OCI-LY1 (cell line): ENCODE data around the gene C3.
A peak's percentile ranks its signal among the peaks of the same experiment; 100 is the strongest.

Experiments
- H2AFZ ChIP-seq: fragments of 200-600 bp; sonication (generic), shearing (Covaris generic); 2 replicates; pipeline ENCODE4 v1.6.0; 2014; ENCODE audit warnings: antibody characterized with exemption, mild to moderate bottlenecking, low read length
- H3F3A ChIP-seq: fragments of 200-600 bp; sonication (generic), shearing (Covaris generic); 2 replicates; pipeline ENCODE4 v1.6.0; 2014; ENCODE audit warnings: mild to moderate bottlenecking, antibody characterized with exemption, low read length, moderate library complexity; ENCODE audit not compliant: insufficient read depth
- H3K27ac ChIP-seq: fragments of 200-600 bp; sonication (generic); 2 replicates; pipeline ENCODE4 v1.5.1; 2014; ENCODE audit warnings: low read length, mixed run types, mild to moderate bottlenecking, low read depth; ENCODE audit not compliant: poor library complexity, severe bottlenecking
- H3K27me3 ChIP-seq: fragments of 200-600 bp; sonication (generic); 2 replicates; pipeline ENCODE4 v1.6.0; 2014; ENCODE audit warnings: antibody characterized with exemption, mild to moderate bottlenecking, low read length, moderate library complexity; ENCODE audit not compliant: insufficient read depth
- H3K36me3 ChIP-seq: fragments of 200-600 bp; sonication (generic); 2 replicates; pipeline ENCODE4 v1.6.1; 2014; ENCODE audit warnings: mild to moderate bottlenecking, antibody characterized with exemption, low read length, moderate library complexity, mixed read lengths; ENCODE audit not compliant: insufficient read depth
- H3K4me1 ChIP-seq: fragments of 200-600 bp; sonication (generic); 2 replicates; pipeline ENCODE4 v1.5.1; 2014; ENCODE audit warnings: mild to moderate bottlenecking, low read length, moderate library complexity; ENCODE audit not compliant: insufficient read depth, severe bottlenecking
- H3K4me2 ChIP-seq: fragments of 200-600 bp; sonication (generic), shearing (Covaris generic); 2 replicates; pipeline ENCODE4 v1.6.1; 2014; ENCODE audit warnings: low read length
- H3K4me3 ChIP-seq: fragments of 200-600 bp; sonication (generic); 2 replicates; pipeline ENCODE4 v1.5.1; 2014; ENCODE audit warnings: low read length, low read depth, mild to moderate bottlenecking, mixed read lengths; ENCODE audit not compliant: poor library complexity, severe bottlenecking
- H3K79me2 ChIP-seq: fragments of 200-600 bp; shearing (Covaris generic); 2 replicates; pipeline ENCODE4 v1.6.1; 2016; ENCODE audit warnings: mixed run types, low read length, mixed read lengths; ENCODE audit not compliant: insufficient read depth
- H3K9ac ChIP-seq: fragments of 200-600 bp; sonication (generic), shearing (Covaris generic); 2 replicates; pipeline ENCODE4 v1.6.1; 2014; ENCODE audit warnings: mild to moderate bottlenecking, low read length, mixed read lengths
- H3K9me2 ChIP-seq: fragments of 200-600 bp; sonication (generic), shearing (Covaris generic); 2 replicates; pipeline ENCODE4 v1.6.1; 2014; ENCODE audit warnings: low read depth, mild to moderate bottlenecking, low read length, mixed read lengths
- H3K9me3 ChIP-seq: fragments of 200-600 bp; shearing (Covaris generic); 2 replicates; pipeline ENCODE4 v1.6.1; 2014; ENCODE audit warnings: low read length, mixed read lengths
- H4K20me1 ChIP-seq: fragments of 200-600 bp; sonication (generic), shearing (Covaris generic); 2 replicates; pipeline ENCODE4 v1.6.0; 2016; ENCODE audit warnings: mild to moderate bottlenecking, low read length; ENCODE audit not compliant: insufficient read depth
- CTCF ChIP-seq: fragments of 200-600 bp; sonication (generic), shearing (Covaris generic); IDR thresholded peaks from 2 replicates; pipeline ENCODE4 v1.5.1; 2017; ENCODE audit warnings: mild to moderate bottlenecking, antibody characterized with exemption, low read length, moderate library complexity, mixed read lengths
- EZH2 ChIP-seq: fragments of 200-600 bp; sonication (generic), shearing (Covaris generic); IDR thresholded peaks from 2 replicates; pipeline ENCODE4 v1.8.0; 2017; ENCODE audit warnings: borderline replicate concordance, mixed run types, mild to moderate bottlenecking, antibody characterized with exemption, low read length, moderate library complexity, mixed read lengths

C3 gene

DNA sequence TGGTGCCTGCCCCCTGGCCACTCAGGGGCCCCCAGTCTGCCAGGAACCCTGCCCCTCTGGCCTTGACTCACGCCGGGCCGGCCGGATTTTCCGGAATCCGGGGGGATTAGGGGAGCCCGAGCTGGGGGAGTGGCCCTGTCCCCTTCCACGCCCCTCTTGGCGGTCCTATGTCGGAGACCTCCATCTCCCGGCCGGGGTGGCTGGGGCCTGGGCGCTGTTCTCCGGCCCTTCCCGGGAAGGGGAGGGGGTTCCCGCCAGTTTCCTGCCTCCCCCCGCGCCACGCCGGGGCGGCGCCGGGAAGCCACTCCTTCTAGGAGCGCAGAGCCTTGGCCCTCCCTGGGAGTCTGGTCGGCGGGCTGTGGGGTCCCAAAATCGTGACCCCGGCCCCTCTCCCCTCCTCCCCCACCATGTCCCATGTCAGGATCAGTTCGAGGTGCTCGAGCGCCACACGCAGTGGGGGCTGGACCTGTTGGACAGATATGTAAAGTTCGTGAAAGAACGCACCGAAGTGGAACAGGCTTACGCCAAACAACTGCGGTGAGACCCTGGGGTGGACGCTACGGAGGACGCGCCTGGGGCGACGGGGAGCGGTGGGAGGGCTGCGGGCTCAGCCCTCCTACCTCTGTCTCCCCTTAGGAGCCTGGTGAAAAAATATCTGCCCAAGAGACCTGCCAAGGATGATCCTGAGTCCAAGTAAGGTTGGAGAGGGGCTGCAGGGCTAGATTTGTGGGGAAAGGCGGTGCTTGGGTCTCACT, 20.3 kb upstream of the C3 start:
- H3K9ac ChIP-seq: peak overlapping the region; percentile 81
- H3K4me2 ChIP-seq: peak overlapping the region; percentile 96
- H3K27me3 ChIP-seq: no peaks in the 10 kb centered on the region
- no peaks in the 10 kb centered on the region for H3K79me2 ChIP-seq
- peak overlapping the region; percentile 89 for H3K4me3 ChIP-seq
- H3K4me1 ChIP-seq: peaks cover 39% of the 10 kb centered on the region
- H3K27ac ChIP-seq: peak overlapping the region; percentile 85
- no peaks in the 10 kb centered on the region for H4K20me1 ChIP-seq
- H3K9me3 ChIP-seq: no peaks in the 10 kb centered on the region
- no peak overlapping the region for H2AFZ ChIP-seq
- H3K36me3 ChIP-seq: peaks cover 32% of the 10 kb centered on the region; the same call in 1 of the 2 replicates
- peaks cover 7% of the 10 kb centered on the region; the same call in 1 of the 2 replicates for H3F3A ChIP-seq
- TF ChIP-seq EZH2 (no peak), CTCF (no peak)
- no peaks in the 10 kb centered on the region for H3K9me2 ChIP-seq

GRCh38 chr19:6739883-6740588, 19.6 kb upstream of the C3 start:
- TF ChIP-seq EZH2: no peak
- no peak for TF ChIP-seq CTCF
- Histone ChIP-seq H3K4me1 (peaks cover 47% of the 10 kb centered on the region), H3K4me2 (peak overlapping the region; percentile 96), H3K79me2 (no peaks in the 10 kb centered on the region), H3K9me3 (no peaks in the 10 kb centered on the region), H3F3A (peaks cover 7% of the 10 kb centered on the region; the same call in 1 of the 2 replicates), H3K27me3 (no peaks in the 10 kb centered on the region), H3K4me3 (peak overlapping the region; percentile 89), H3K9me2 (no peaks in the 10 kb centered on the region), H4K20me1 (no peaks in the 10 kb centered on the region), H3K27ac (peak overlapping the region; percentile 85), H2AFZ (no peak overlapping the region), H3K36me3 (peaks cover 26% of the 10 kb centered on the region; the same call in 1 of the 2 replicates), H3K9ac (peak overlapping the region; percentile 81)

GRCh38 chr19:6739390-6739882, 19.0 kb upstream of the C3 start, which contains the start of gene TRIP10:
TSS of gene TRIP10 (plus strand) at chr19:6739680. CDS start at chr19:6739762, 82 bp downstream.
- H3K36me3 ChIP-seq: peaks cover 20% of the 10 kb centered on the region; the same call in 1 of the 2 replicates
- H3K9me3 ChIP-seq: no peaks in the 10 kb centered on the region
- peak within 1 kb of the TSS; percentile 89 for H3K4me3 ChIP-seq
- no peaks in the 10 kb centered on the region for H3K9me2 ChIP-seq
- H3K27me3 ChIP-seq: no peaks in the 10 kb centered on the region
- H4K20me1 ChIP-seq: no peaks in the 10 kb centered on the region
- H3K9ac ChIP-seq: peak within 1 kb of the TSS; percentile 81
- peak within 1 kb of the TSS; percentile 92; the same call in 1 of the 2 replicates for H2AFZ ChIP-seq
- TF ChIP-seq EZH2: no peak
- TF ChIP-seq CTCF: no peak
- H3K27ac ChIP-seq: peak within 1 kb of the TSS; percentile 89
- peaks cover 7% of the 10 kb centered on the region; the same call in 1 of the 2 replicates for H3F3A ChIP-seq
- H3K4me1 ChIP-seq: peaks cover 48% of the 10 kb centered on the region
- peak within 1 kb of the TSS; percentile 96 for H3K4me2 ChIP-seq
- no peaks in the 10 kb centered on the region for H3K79me2 ChIP-seq
